ENCODE measurements around the gene CHST4.
"Not testable (repeated sequence)": the region's sequence is repeated elsewhere in the genome, so short reads cannot be mapped to it uniquely, and the experiment has no call there.

Gene CHST4

GRCh38 chr16:71526111-71526631 is at the start of gene CHST4:
CHST4 (plus strand) TSS chr16:71526426; CDS start chr16:71536678, 10,252 bp downstream.
- no peak for DNase-seq

GRCh38 chr16:71476457-71477124 is 49.6 kb upstream of the CHST4 start:
- no peak for DNase-seq

- no peak for DNase-seq
Observed at GRCh38 chr16:71479420-71479819, 46.8 kb upstream of the CHST4 start.

- DNase-seq = no peak
Observed at GRCh38 chr16:71480956-71481355, 45.3 kb upstream of the CHST4 start.

- no peak for DNase-seq
Observed at GRCh38 chr16:71482569-71482968, 43.7 kb upstream of the CHST4 start.

GRCh38 chr16:71484006-71484893 is 42.0 kb upstream of the CHST4 start:
- DNase-seq = peak; percentile 70

- no peak for DNase-seq
Observed at GRCh38 chr16:71489122-71489521, 37.1 kb upstream of the CHST4 start, which contains the start of gene ZNF19. ZNF19 (minus strand) TSS chr16:71489324; CDS start chr16:71482114, 7,210 bp downstream.

- DNase-seq = no peak
Observed at GRCh38 chr16:71490361-71490760, 35.9 kb upstream of the CHST4 start.

- DNase-seq = no peak
Observed at GRCh38 chr16:71491054-71491453, 35.2 kb upstream of the CHST4 start.

GRCh38 chr16:71492786-71493185 is 33.4 kb upstream of the CHST4 start:
- DNase-seq = no peak

- DNase-seq = no peak
Observed at GRCh38 chr16:71493213-71493612, 33.0 kb upstream of the CHST4 start.

- DNase-seq = no peak
Observed at GRCh38 chr16:71498031-71498430, 28.2 kb upstream of the CHST4 start.

GRCh38 chr16:71499775-71500364 is 26.4 kb upstream of the CHST4 start:
- peak; percentile 12 for DNase-seq

GRCh38 chr16:71500964-71501363 is 25.3 kb upstream of the CHST4 start:
- no peak for DNase-seq

- no peak for DNase-seq
Observed at GRCh38 chr16:71501547-71501946, 24.7 kb upstream of the CHST4 start.

- not testable (repeated sequence) for DNase-seq
Observed at GRCh38 chr16:71504051-71504450, 22.2 kb upstream of the CHST4 start.

- no peak for DNase-seq
Observed at GRCh38 chr16:71504901-71505300, 21.3 kb upstream of the CHST4 start.

- DNase-seq = no peak
Observed at GRCh38 chr16:71507061-71507460, 19.2 kb upstream of the CHST4 start.

- DNase-seq = no peak
Observed at GRCh38 chr16:71513302-71513701, 12.9 kb upstream of the CHST4 start.

GRCh38 chr16:71514476-71514875 is 11.8 kb upstream of the CHST4 start:
- no peak for DNase-seq

- no peak for DNase-seq
Observed at GRCh38 chr16:71515026-71515425, 11.2 kb upstream of the CHST4 start.

GRCh38 chr16:71520550-71520949 is 5.7 kb upstream of the CHST4 start:
- no peak for DNase-seq

All from stimulated activated CD4-positive, alpha-beta T cell treated with anti-CD3 and anti-CD28 coated beads, Interleukin-4, amount 100 ng/mL, for 1 hour (primary cell).